GM11168 (cell line): ENCODE measurements around the gene SH3BP4.

Source experiments
- in situ Hi-C: fragments of 300-500 bp; cut with MboI; formaldehyde crosslinking; loops from one replicate; pipeline ENCODE4 v1.12.0; 2022; ENCODE audit warnings: low sequenced_read_pairs; ENCODE audit not compliant: unreplicated experiment

SH3BP4 gene

GRCh38 chr2:234963773-234964615, 12.2 kb downstream of the SH3BP4 start:
- in situ Hi-C loops = no loop called here

GRCh38 chr2:234964631-234965461, 13.0 kb downstream of the SH3BP4 start:
- in situ Hi-C loops = no loop called here

GRCh38 chr2:234966340-234966739, 14.5 kb downstream of the SH3BP4 start:
- in situ Hi-C loops = no loop called here

GRCh38 chr2:234967201-234967869, 15.5 kb downstream of the SH3BP4 start:
- in situ Hi-C loops = no loop called here

- in situ Hi-C loops = no loop called here
These were observed 16.0 kb downstream of the SH3BP4 start for GRCh38 chr2:234967870-234968208.

- in situ Hi-C loops = no loop called here
These were observed 17.0 kb downstream of the SH3BP4 start for GRCh38 chr2:234968631-234969305.

GRCh38 chr2:234969306-234970098, 17.7 kb downstream of the SH3BP4 start:
- in situ Hi-C loops = no loop called here

- in situ Hi-C loops = no loop called here
These were observed 18.3 kb downstream of the SH3BP4 start for GRCh38 chr2:234970099-234970440.

- in situ Hi-C loops = no loop called here
These were observed 18.7 kb downstream of the SH3BP4 start for GRCh38 chr2:234970477-234970882.

- in situ Hi-C loops = no loop called here
These were observed 19.7 kb downstream of the SH3BP4 start for GRCh38 chr2:234971496-234971895.

GRCh38 chr2:234973008-234973407, 21.2 kb downstream of the SH3BP4 start:
- in situ Hi-C loops = no loop called here

GRCh38 chr2:234974501-234975385, 22.9 kb downstream of the SH3BP4 start:
- in situ Hi-C loops = no loop called here

GRCh38 chr2:234975611-234976010, 23.8 kb downstream of the SH3BP4 start:
- in situ Hi-C loops = no loop called here

GRCh38 chr2:234976479-234977227, 24.8 kb downstream of the SH3BP4 start:
- in situ Hi-C loops = no loop called here

- in situ Hi-C loops = no loop called here
These were observed 25.4 kb downstream of the SH3BP4 start for GRCh38 chr2:234977228-234977679.

- in situ Hi-C loops = no loop called here
These were observed 26.8 kb downstream of the SH3BP4 start for GRCh38 chr2:234978466-234979203.
